HepG2 (cell line): ENCODE data around the gene PXT1. TPM values are rescaled to one million over a fixed set of nuclear protein-coding genes. Genes with fewer than 3 reads are reported as not detected.

ENCODE experiments used
- AKAP8 ChIP-seq: sonication (generic); formaldehyde crosslinking; IDR thresholded peaks from 2 replicates; pipeline ENCODE4 v1.5.1; 2020; ENCODE audit warnings: mild to moderate bottlenecking, missing genetic modification reagents
- ARID2 ChIP-seq: sonication (generic); formaldehyde crosslinking; IDR thresholded peaks from 2 replicates; pipeline ENCODE4 v1.8.1; 2022; ENCODE audit warnings: mild to moderate bottlenecking, missing genetic modification reagents, borderline replicate concordance
- BORCS8-MEF2B ChIP-seq: sonication (generic); formaldehyde crosslinking; IDR thresholded peaks from 2 replicates; pipeline ENCODE4 v1.8.0; 2022; ENCODE audit warnings: mild to moderate bottlenecking, missing genetic modification reagents
- ELF3 ChIP-seq: IDR thresholded peaks from 2 replicates; pipeline ENCODE4 v1.6.1; 2016; ENCODE audit warnings: missing genetic modification reagents, missing compliant biosample characterization
- ERF ChIP-seq: IDR thresholded peaks from 2 replicates; pipeline ENCODE4 v1.6.1; 2018; ENCODE audit warnings: missing biosample characterization, missing genetic modification reagents
- GATAD1 ChIP-seq: IDR thresholded peaks from 2 replicates; pipeline ENCODE4 v1.6.1; 2016; ENCODE audit warnings: missing genetic modification reagents, missing compliant biosample characterization
- HES4 ChIP-seq: sonication (generic); formaldehyde crosslinking; IDR thresholded peaks from 2 replicates; pipeline ENCODE4 v1.9.0; 2021; ENCODE audit warnings: mild to moderate bottlenecking, missing genetic modification reagents, borderline replicate concordance
- KDM3A ChIP-seq: IDR thresholded peaks from 2 replicates; pipeline ENCODE4 v1.6.1; 2018; ENCODE audit warnings: low read depth, missing compliant biosample characterization
- LCORL ChIP-seq, 2 experiments: fragments of 450-650 bp in 1 of 2; sonication (generic) in 1 of 2; formaldehyde crosslinking in 1 of 2; IDR thresholded peaks; 2 replicates each; pipeline versions ENCODE4 v1.5.0 to v1.6.1; 2017 to 2020; ENCODE audit warnings: antibody characterized with exemption in 1 of 2, missing genetic modification reagents in 1 of 2
- MIER2 ChIP-seq: IDR thresholded peaks from 2 replicates; pipeline ENCODE4 v1.6.1; 2016; ENCODE audit warnings: missing biosample characterization, missing genetic modification reagents
- MYC ChIP-seq: sonication (generic); formaldehyde crosslinking; IDR thresholded peaks from 2 replicates; pipeline ENCODE4 v1.9.0; 2021; ENCODE audit warnings: missing genetic modification reagents, borderline replicate concordance
- NR1H2 ChIP-seq: sonication (generic); formaldehyde crosslinking; IDR thresholded peaks from 2 replicates; pipeline ENCODE4 v1.8.1; 2022; ENCODE audit warnings: low read depth, missing genetic modification reagents, borderline replicate concordance
- RFXAP ChIP-seq: sonication (generic); formaldehyde crosslinking; IDR thresholded peaks from 2 replicates; pipeline ENCODE4 v1.4.0; 2020; ENCODE audit warnings: missing genetic modification reagents, borderline replicate concordance
- RXRB ChIP-seq: IDR thresholded peaks from 2 replicates; pipeline ENCODE4 v1.6.1; 2016; ENCODE audit warnings: borderline replicate concordance, missing genetic modification reagents, missing compliant biosample characterization
- SALL1 ChIP-seq: sonication (generic); formaldehyde crosslinking; IDR thresholded peaks from 2 replicates; pipeline ENCODE4 v1.8.0; 2022; ENCODE audit warnings: mild to moderate bottlenecking, missing genetic modification reagents
- TMF1 ChIP-seq: sonication (generic); formaldehyde crosslinking; IDR thresholded peaks from 2 replicates; pipeline ENCODE4 v1.8.1; 2022; ENCODE audit warnings: low read depth, missing genetic modification reagents
- ZBTB42 ChIP-seq: sonication (generic); formaldehyde crosslinking; IDR thresholded peaks from 2 replicates; pipeline ENCODE4 v1.5.0; 2020; ENCODE audit warnings: mild to moderate bottlenecking, missing genetic modification reagents
- ZBTB7A ChIP-seq: sonication (generic); formaldehyde crosslinking; IDR thresholded peaks from 2 replicates; pipeline ENCODE4 v1.8.0; 2022; ENCODE audit warnings: mild to moderate bottlenecking, missing genetic modification reagents
- ZKSCAN8 ChIP-seq: IDR thresholded peaks from 2 replicates; pipeline ENCODE4 v1.6.1; 2016; ENCODE audit warnings: borderline replicate concordance, missing genetic modification reagents, missing compliant biosample characterization
- ZNF3 ChIP-seq: IDR thresholded peaks from 2 replicates; pipeline ENCODE4 v1.7.0; 2017; ENCODE audit warnings: inconsistent platforms
- ZNF350 ChIP-seq: sonication (generic); formaldehyde crosslinking; IDR thresholded peaks from 2 replicates; pipeline ENCODE4 v1.4.0; 2020; ENCODE audit warnings: mild to moderate bottlenecking, low read depth, missing genetic modification reagents, borderline replicate concordance
- ZNF556 ChIP-seq: sonication (generic); formaldehyde crosslinking; IDR thresholded peaks from 2 replicates; pipeline ENCODE4 v1.4.0; 2020; ENCODE audit warnings: mild to moderate bottlenecking, missing genetic modification reagents, borderline replicate concordance
- ZNF629 ChIP-seq: sonication (generic); formaldehyde crosslinking; conservative IDR thresholded peaks from 2 replicates; pipeline ENCODE4 v1.5.0; 2020; ENCODE audit warnings: missing genetic modification reagents
- ZNF781 ChIP-seq: sonication (generic); formaldehyde crosslinking; IDR thresholded peaks from 2 replicates; pipeline ENCODE4 v1.5.1; 2020; ENCODE audit warnings: borderline replicate concordance, mild to moderate bottlenecking, missing genetic modification reagents; ENCODE audit errors: not compliant biosample characterization
- ZNF878 ChIP-seq: sonication (generic); formaldehyde crosslinking; IDR thresholded peaks from 2 replicates; pipeline ENCODE4 v1.8.1; 2023; ENCODE audit warnings: mild to moderate bottlenecking, missing genetic modification reagents, moderate library complexity
- polyA plus RNA-seq, 8 experiments: library from polyadenylated mRNA; depleted of rRNA in 3 of 8; stranded (reverse) in 7 of 8; unstranded in 1 of 8; fragments of >200 nt; fragmentation: Illumina TruSeq in 4 of 8; extraction: Trizol in 4 of 8; gene quantifications; 2 replicates each; pipeline versions ENCODE4 v1.2.1 to v1.2.3, GENCODE V29; 2011 to 2016; ENCODE audit warnings: low read depth in 4 of 8, missing spikeins in 1 of 8, mixed read lengths in 1 of 8; ENCODE audit not compliant: insufficient read depth in 1 of 8
- total RNA-seq, 5 experiments: library from RNA; depleted of rRNA; stranded (reverse); fragments of >200 nt; fragmentation: Illumina TruSeq; extraction: Trizol; gene quantifications; 2 replicates each; pipeline ENCODE4 v1.2.3, GENCODE V29; 2016; ENCODE audit warnings: low read depth in 1 of 5
- TF ChIP-seq, protein P1 (sequence below): sonication (generic); formaldehyde crosslinking; IDR thresholded peaks from 2 replicates; pipeline ENCODE4; 2020; ENCODE audit warnings: missing genetic modification reagents, mild to moderate bottlenecking, borderline replicate concordance

The PXT1 gene
- total and polyA plus RNA-seq, 2 of the 13 experiments (the other 11 are each of a cell fraction or from before 2014, with no cell fraction given): 0.04 TPM; not detected in 1

- TF ChIP-seq TMF1: no peak
- no peak for TF ChIP-seq ZNF878
- TF ChIP-seq ARID2 (CRISPR knock-in tag): no peak
- TF ChIP-seq MYC (CRISPR knock-in tag): 0 out of 2 replicates have a peak, but pooled peaks have one; percentile 27
- peak; percentile 46; the same call in 1 of the 2 replicates for TF ChIP-seq BORCS8-MEF2B
- peak; percentile 44; the same call in 1 of the 2 replicates for TF ChIP-seq MIER2
- TF ChIP-seq NR1H2: no peak
- TF ChIP-seq ELF3 (CRISPR knock-in tag): peak; percentile 56; the same call in 1 of the 2 replicates
- TF ChIP-seq RXRB (CRISPR knock-in tag): peak; percentile 30; the same call in 1 of the 2 replicates
- TF ChIP-seq KDM3A (CRISPR knock-in tag): peak; percentile 70; the same call in 1 of the 2 replicates
- TF ChIP-seq ZKSCAN8 (CRISPR knock-in tag): peak; percentile 51; the same call in 1 of the 2 replicates
- peak; percentile 57; the same call in 1 of the 2 replicates for TF ChIP-seq RFXAP
- TF ChIP-seq SALL1 (CRISPR knock-in tag): peak; percentile 51
- TF ChIP-seq ZNF350 (CRISPR knock-in tag): 0 out of 2 replicates have a peak, but pooled peaks have one; percentile 32
- 0 out of 2 replicates have a peak, but pooled peaks have one; percentile 20 for TF ChIP-seq ZBTB7A (CRISPR knock-in tag)
- peak; percentile 27; the same call in 1 of the 2 replicates for TF ChIP-seq ERF
- no peak for TF ChIP-seq AKAP8 (CRISPR knock-in tag)
- 0 out of 2 replicates have a peak, but pooled peaks have one; percentile 19 for TF ChIP-seq GATAD1 (CRISPR knock-in tag)
- no peak for TF ChIP-seq LCORL (IDR thresholded peaks at IDR 0.05)
- TF ChIP-seq LCORL (CRISPR knock-in tag; IDR thresholded peaks at IDR 0.05): 0 out of 2 replicates have a peak, but pooled peaks have one; percentile 27
- TF ChIP-seq ZNF629 (CRISPR knock-in tag): no peak
- TF ChIP-seq HES4 (CRISPR knock-in tag): 0 out of 2 replicates have a peak, but pooled peaks have one; percentile 23
- TF ChIP-seq, protein P1, sequence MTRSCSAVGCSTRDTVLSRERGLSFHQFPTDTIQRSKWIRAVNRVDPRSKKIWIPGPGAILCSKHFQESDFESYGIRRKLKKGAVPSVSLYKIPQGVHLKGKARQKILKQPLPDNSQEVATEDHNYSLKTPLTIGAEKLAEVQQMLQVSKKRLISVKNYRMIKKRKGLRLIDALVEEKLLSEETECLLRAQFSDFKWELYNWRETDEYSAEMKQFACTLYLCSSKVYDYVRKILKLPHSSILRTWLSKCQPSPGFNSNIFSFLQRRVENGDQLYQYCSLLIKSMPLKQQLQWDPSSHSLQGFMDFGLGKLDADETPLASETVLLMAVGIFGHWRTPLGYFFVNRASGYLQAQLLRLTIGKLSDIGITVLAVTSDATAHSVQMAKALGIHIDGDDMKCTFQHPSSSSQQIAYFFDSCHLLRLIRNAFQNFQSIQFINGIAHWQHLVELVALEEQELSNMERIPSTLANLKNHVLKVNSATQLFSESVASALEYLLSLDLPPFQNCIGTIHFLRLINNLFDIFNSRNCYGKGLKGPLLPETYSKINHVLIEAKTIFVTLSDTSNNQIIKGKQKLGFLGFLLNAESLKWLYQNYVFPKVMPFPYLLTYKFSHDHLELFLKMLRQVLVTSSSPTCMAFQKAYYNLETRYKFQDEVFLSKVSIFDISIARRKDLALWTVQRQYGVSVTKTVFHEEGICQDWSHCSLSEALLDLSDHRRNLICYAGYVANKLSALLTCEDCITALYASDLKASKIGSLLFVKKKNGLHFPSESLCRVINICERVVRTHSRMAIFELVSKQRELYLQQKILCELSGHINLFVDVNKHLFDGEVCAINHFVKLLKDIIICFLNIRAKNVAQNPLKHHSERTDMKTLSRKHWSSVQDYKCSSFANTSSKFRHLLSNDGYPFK (CRISPR knock-in tag): 0 out of 2 replicates have a peak, but pooled peaks have one; percentile 17
- TF ChIP-seq ZNF781 (CRISPR knock-in tag): no peak
- 0 out of 2 replicates have a peak, but pooled peaks have one; percentile 10 for TF ChIP-seq ZBTB42
- peak; percentile 70 for TF ChIP-seq ZNF3
- peak; percentile 44; the same call in 1 of the 2 replicates for TF ChIP-seq ZNF556 (CRISPR knock-in tag)
Measured at GRCh38 chr6:36360241-36361054, 82.2 kb downstream of the PXT1 start (continued).
